ENCODE measurements around the gene CD3D.

Gene CD3D

GRCh38 chr11:118349475-118349874 is 7.0 kb upstream of the CD3D start:
- Mint-ChIP-seq H3K4me3 (no peak overlapping the region), H3K36me3 (peaks cover 82% of the 10 kb centered on the region), H3K9me3 (no peaks in the 10 kb centered on the region), H3K4me1 (peaks cover 44% of the 10 kb centered on the region), H3K27ac (peak overlapping the region; percentile 99)
- no peak for DNase-seq (ENCODE audit: low spot score in 2 of 2)
- ATAC-seq, result no peak

- H3K36me3 Mint-ChIP-seq, result peaks cover 60% of the 10 kb centered on the region
- DNase-seq (ENCODE audit: low spot score in 2 of 2), result peak; percentile 46 to 80
Measured at GRCh38 chr11:118343981-118344515, 1.5 kb upstream of the CD3D start, which contains the start of gene CD3G. Gene CD3G, plus strand, starts transcription at chr11:118344344. Its CDS starts 80 bp downstream, at chr11:118344424.

GRCh38 chr11:118343248-118343647 is 743 bp upstream of the CD3D start:
- peak overlapping the region; percentile 77 for H3K4me3 Mint-ChIP-seq
- H3K9me3 Mint-ChIP-seq, result no peaks in the 10 kb centered on the region
- H3K36me3 Mint-ChIP-seq, result peaks cover 60% of the 10 kb centered on the region
- DNase-seq (ENCODE audit: low spot score in 2 of 2), result no peak
- peak; percentile 27 for ATAC-seq
- peak overlapping the region; percentile 99 for H3K27ac Mint-ChIP-seq
- H3K4me1 Mint-ChIP-seq, result peaks cover 66% of the 10 kb centered on the region

More at GRCh38 chr11:118343981-118344515, 1.5 kb upstream of the CD3D start, which contains the start of gene CD3G:
- H3K9me3 Mint-ChIP-seq, result no peaks in the 10 kb centered on the region
- peak within 1 kb of the TSS; percentile 77 for H3K4me3 Mint-ChIP-seq
- peaks cover 66% of the 10 kb centered on the region for H3K4me1 Mint-ChIP-seq
- ATAC-seq, result peak; percentile 77
- H3K27ac Mint-ChIP-seq, result peak within 1 kb of the TSS; percentile 99

DNA sequence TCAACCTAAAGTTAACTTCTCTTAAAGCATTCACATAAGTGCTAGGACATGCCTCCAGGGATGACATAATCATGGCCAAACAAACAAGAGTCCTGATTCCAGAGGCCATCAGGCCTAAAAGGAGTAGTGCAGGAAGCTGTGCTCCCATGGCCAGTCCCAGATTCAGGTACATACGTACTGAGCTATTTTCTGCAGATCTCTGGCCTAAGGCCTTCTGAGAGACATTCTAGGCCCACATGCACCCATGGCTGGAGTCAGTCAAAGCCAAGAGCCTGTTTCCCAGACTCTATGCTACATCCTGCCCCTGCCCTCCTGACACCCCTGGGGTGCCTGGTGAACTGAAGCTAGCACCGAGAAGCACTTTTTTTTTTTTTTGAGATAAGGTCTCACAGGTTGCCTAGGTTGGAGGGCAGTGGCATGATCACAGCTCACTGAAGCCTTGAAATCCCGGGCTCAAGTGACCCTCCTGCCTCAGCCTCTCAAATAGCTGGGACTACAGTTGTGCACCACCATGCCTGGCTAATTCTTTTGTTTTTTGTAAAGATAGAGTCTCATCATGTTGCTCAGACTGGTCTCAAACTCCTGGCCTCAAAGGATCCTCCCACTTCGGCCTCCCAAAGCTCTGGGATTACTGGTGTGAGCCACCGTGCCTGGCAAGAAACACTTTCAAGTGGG is 553 bp downstream of the CD3D start:
- DNase-seq (ENCODE audit: low spot score in 2 of 2) (no peak), ATAC-seq (no peak)
- Mint-ChIP-seq H3K36me3 (peaks cover 63% of the 10 kb centered on the region), H3K4me1 (peaks cover 62% of the 10 kb centered on the region), H3K9me3 (no peaks in the 10 kb centered on the region), H3K27ac (peak overlapping the region; percentile 99), H3K4me3 (peak overlapping the region; percentile 77)

- Mint-ChIP-seq H3K36me3 (peaks cover 66% of the 10 kb centered on the region), H3K4me3 (peak overlapping the region; percentile 77), H3K27ac (peak overlapping the region; percentile 99), H3K4me1 (peaks cover 64% of the 10 kb centered on the region), H3K9me3 (no peaks in the 10 kb centered on the region)
- DNase-seq (ENCODE audit: low spot score in 2 of 2) (no peak), ATAC-seq (no peak)
Measured at GRCh38 chr11:118341261-118341660, 1.2 kb downstream of the CD3D start.

GRCh38 chr11:118340449-118340848 is 2.1 kb downstream of the CD3D start:
- H3K9me3 Mint-ChIP-seq, result no peaks in the 10 kb centered on the region
- H3K4me1 Mint-ChIP-seq, result peaks cover 60% of the 10 kb centered on the region
- H3K4me3 Mint-ChIP-seq, result peak overlapping the region; percentile 77
- H3K27ac Mint-ChIP-seq, result peak overlapping the region; percentile 99
- DNase-seq (ENCODE audit: low spot score in 2 of 2) (no peak), ATAC-seq (no peak)
- H3K36me3 Mint-ChIP-seq, result peaks cover 68% of the 10 kb centered on the region

DNA sequence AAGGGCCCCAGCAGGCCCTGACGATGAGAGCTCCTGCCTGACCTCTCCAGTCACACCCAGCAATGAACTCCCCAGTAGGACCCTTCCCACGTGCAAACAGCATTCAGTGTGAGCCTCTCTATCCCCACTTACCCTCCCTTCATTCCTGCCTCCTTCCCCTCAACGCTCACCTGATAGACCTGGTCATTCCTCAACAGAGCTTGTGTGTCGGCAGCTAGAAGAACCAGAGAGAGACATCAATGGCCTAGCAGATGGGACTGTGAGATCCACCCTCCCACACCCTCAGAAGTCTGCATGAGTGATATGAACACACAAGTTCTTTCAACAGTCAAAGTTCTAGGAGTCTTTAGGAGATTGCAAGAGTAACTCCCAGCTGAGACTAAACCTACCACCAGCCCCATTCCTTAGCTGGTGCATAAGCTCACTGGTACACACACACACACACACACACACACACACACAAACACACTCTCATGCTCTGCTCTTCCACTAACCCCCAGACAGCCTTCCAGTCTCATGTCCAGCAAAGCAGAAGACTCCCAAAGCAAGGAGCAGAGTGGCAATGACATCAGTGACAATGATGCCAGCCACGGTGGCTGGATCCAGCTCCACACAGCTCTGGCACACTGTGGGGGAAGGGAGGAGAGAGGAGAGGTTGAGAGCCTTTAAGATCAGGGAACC is 3.1 kb downstream of the CD3D start:
- ATAC-seq, result peak; percentile 5
- H3K36me3 Mint-ChIP-seq, result peaks cover 73% of the 10 kb centered on the region

DNA sequence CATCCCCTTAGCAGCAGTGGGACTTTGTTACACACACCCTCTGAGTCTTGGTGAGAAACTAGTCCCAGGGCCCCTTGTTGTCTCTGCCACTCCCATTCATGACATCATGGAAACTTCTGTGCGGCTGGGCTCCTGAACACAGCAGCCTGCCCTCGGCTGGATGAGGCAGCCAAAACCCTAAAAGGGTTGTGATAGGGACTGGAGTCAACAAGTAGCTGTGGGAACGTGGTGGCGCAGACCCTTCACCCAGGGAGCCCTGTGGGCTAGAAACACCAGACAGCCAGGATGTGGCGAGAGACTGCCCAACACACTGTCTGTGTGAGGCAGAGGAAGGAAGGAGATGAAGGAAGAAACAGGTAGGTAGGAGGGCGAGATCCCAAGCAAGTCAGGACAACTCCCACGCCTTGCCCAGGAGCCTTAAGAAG is 3.9 kb downstream of the CD3D start:
- Mint-ChIP-seq H3K9me3 (no peaks in the 10 kb centered on the region), H3K36me3 (peaks cover 69% of the 10 kb centered on the region), H3K4me1 (peaks cover 53% of the 10 kb centered on the region), H3K27ac (peak overlapping the region; percentile 99), H3K4me3 (peak overlapping the region; percentile 77)
- peak; percentile 88 for ATAC-seq
- DNase-seq (ENCODE audit: low spot score in 2 of 2), result peak; percentile 68 to 87

More for the DNA sequence above, 3.1 kb downstream of the CD3D start:
- Mint-ChIP-seq H3K9me3 (no peaks in the 10 kb centered on the region), H3K27ac (peak overlapping the region; percentile 99), H3K4me1 (peaks cover 60% of the 10 kb centered on the region), H3K4me3 (peak overlapping the region; percentile 77)
- DNase-seq (ENCODE audit: low spot score in 2 of 2), result peak in 1 of 2 donors; percentile 61

DNA sequence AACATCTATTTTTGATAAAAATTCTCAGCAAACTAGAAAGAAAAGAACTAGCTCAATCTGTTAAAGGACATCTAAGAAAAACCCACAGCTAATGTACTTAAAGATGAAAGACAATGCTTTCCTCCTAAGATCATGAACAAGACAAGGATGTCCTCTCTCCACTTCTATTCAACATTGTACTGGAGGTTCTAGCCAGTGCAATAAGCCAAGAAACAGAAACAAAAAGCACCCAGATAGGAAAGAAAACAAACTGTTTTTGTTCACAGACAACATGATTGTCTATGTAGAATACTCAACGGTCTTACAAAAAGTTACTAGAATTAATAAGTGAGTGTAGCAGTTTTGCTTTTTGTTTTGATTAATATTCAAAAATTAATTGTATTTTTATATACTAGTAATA is 7.8 kb downstream of the CD3D start:
- H3K4me1 Mint-ChIP-seq, result peaks cover 38% of the 10 kb centered on the region
- no peak for DNase-seq (ENCODE audit: low spot score in 2 of 2)
- peaks cover 48% of the 10 kb centered on the region for H3K36me3 Mint-ChIP-seq
- H3K9me3 Mint-ChIP-seq, result no peaks in the 10 kb centered on the region
- peak overlapping the region; percentile 67 for H3K27ac Mint-ChIP-seq
- H3K4me3 Mint-ChIP-seq, result peak overlapping the region; percentile 32
- ATAC-seq, result no peak

DNA sequence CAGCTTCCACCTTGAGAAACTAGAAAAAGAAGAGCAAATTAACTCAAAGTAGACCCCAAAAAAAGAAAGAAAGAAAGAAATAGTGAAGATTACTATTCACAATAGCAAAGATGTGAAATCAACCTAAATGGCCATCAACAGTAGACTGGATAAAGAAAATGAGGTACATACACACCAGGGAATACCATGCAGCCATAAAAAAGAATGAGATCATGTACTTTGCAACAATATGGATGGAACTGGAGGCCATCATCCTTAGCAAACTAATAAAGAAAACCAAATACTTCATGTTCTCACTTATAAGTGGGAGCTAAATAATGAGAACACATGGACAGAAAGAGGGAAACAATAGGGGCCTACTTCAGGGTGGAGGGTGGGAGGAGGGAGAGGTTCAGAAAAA is 13.8 kb downstream of the CD3D start:
- H3K4me3 Mint-ChIP-seq, result no peak overlapping the region
- peak overlapping the region; percentile 1 for H3K27ac Mint-ChIP-seq
- peaks cover 18% of the 10 kb centered on the region for H3K4me1 Mint-ChIP-seq
- DNase-seq (ENCODE audit: low spot score in 2 of 2) (no peak), ATAC-seq (no peak)
- peaks cover 39% of the 10 kb centered on the region for H3K36me3 Mint-ChIP-seq
- H3K9me3 Mint-ChIP-seq, result no peaks in the 10 kb centered on the region

- peaks cover 35% of the 10 kb centered on the region for H3K4me1 Mint-ChIP-seq
- H3K4me3 Mint-ChIP-seq, result no peak overlapping the region
- DNase-seq (ENCODE audit: low spot score in 2 of 2) (no peak), ATAC-seq (no peak)
- peak overlapping the region; percentile 2 for H3K27ac Mint-ChIP-seq
- H3K36me3 Mint-ChIP-seq, result peaks cover 59% of the 10 kb centered on the region
- no peaks in the 10 kb centered on the region for H3K9me3 Mint-ChIP-seq
Measured at GRCh38 chr11:118325283-118325682, 17.2 kb downstream of the CD3D start.

GRCh38 chr11:118322721-118323120 is 19.8 kb downstream of the CD3D start:
- DNase-seq (ENCODE audit: low spot score in 2 of 2) (no peak), ATAC-seq (no peak)
- Mint-ChIP-seq H3K4me3 (no peak overlapping the region), H3K36me3 (peaks cover 54% of the 10 kb centered on the region), H3K4me1 (peaks cover 48% of the 10 kb centered on the region), H3K9me3 (no peaks in the 10 kb centered on the region), H3K27ac (no peak overlapping the region)

- Mint-ChIP-seq H3K4me3 (no peak overlapping the region), H3K4me1 (peaks cover 57% of the 10 kb centered on the region), H3K27ac (no peak overlapping the region), H3K36me3 (peaks cover 55% of the 10 kb centered on the region), H3K9me3 (no peaks in the 10 kb centered on the region)
- ATAC-seq, result no peak
- DNase-seq (ENCODE audit: low spot score in 2 of 2), result no peak
Measured at GRCh38 chr11:118321386-118322082, 21.0 kb downstream of the CD3D start.

- Mint-ChIP-seq H3K4me3 (no peak overlapping the region), H3K9me3 (no peaks in the 10 kb centered on the region), H3K27ac (peak overlapping the region; percentile 38), H3K4me1 (peaks cover 64% of the 10 kb centered on the region), H3K36me3 (peaks cover 56% of the 10 kb centered on the region)
- ATAC-seq (no peak), DNase-seq (ENCODE audit: low spot score in 2 of 2) (no peak)
Measured at GRCh38 chr11:118320515-118320914, 22.0 kb downstream of the CD3D start.

- H3K4me1 Mint-ChIP-seq, result peaks cover 70% of the 10 kb centered on the region
- peak overlapping the region; percentile 38 for H3K27ac Mint-ChIP-seq
- ATAC-seq (no peak), DNase-seq (ENCODE audit: low spot score in 2 of 2) (no peak)
- H3K4me3 Mint-ChIP-seq, result no peak overlapping the region
- no peaks in the 10 kb centered on the region for H3K9me3 Mint-ChIP-seq
- H3K36me3 Mint-ChIP-seq, result peaks cover 57% of the 10 kb centered on the region
Measured at GRCh38 chr11:118319337-118319707, 23.2 kb downstream of the CD3D start.

All from stimulated activated effector memory CD8-positive, alpha-beta T cell treated with anti-CD3 and anti-CD28 coated beads, Interleukin-12 subunit alpha, Interleukin-12 subunit beta, amount 100 ng/mL, for 72 hours (primary cell).